Keratinocyte (primary cell): ENCODE measurements around the gene TTC36.

Experiments
- CTCF ChIP-seq, 3 experiments: IDR thresholded peaks in 1 of 3; conservative IDR thresholded peaks in 1 of 3; optimal IDR thresholded peaks in 1 of 3; 2 replicates in 2 of 3; 3 replicates in 1 of 3; pipeline versions ENCODE3 to v1.5.1; 2011; ENCODE audit warnings: low read length in 3 of 3, mild to moderate bottlenecking in 3 of 3, moderate library complexity in 2 of 3, control low read depth in 1 of 3, inconsistent platforms in 1 of 3; ENCODE audit not compliant: insufficient read depth in 2 of 3; ENCODE audit errors: extremely low read depth in 1 of 3
- EZH2 ChIP-seq: IDR thresholded peaks from one replicate; pipeline ENCODE4 v1.6.1; 2012; ENCODE audit warnings: inconsistent platforms, mild to moderate bottlenecking, low read length, moderate library complexity

DNA sequence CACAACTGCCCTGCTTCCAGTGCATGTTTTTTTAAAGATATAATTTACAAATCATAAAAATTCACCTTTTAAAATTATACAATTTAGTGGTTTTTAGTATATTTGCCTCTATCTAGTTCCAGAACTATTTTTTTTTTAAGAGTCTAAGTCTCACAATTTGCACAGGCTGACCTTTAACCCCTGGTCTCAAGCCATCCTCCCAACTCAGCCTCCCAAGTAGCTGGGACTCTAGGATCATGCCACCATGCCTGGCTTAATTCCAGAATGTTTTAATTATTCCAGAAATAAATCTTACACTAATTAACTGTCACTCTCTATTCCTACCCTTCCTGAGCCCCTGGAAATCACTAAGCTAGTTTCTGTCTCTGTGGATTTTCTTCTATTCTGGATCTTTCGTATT is 43.5 kb downstream of the TTC36 start:
- TF ChIP-seq CTCF (optimal IDR thresholded peaks at IDR 0.05 in 1 of 3, IDR thresholded peaks at IDR 0.05 in 1 of 3, conservative IDR thresholded peaks at IDR 0.05 in 1 of 3; ENCODE audit: extremely low read depth in 1 of 3, insufficient read depth in 2 of 3, low read length in 3 of 3) (no peak), EZH2 (no peak)
